IMR-90 (cell line): ENCODE measurements around the gene ATG3. TPM values are rescaled to one million over a fixed set of nuclear protein-coding genes. Genes with fewer than 3 reads are reported as not detected.

ENCODE experiments used
- ATAC-seq: fragments of 200-7000 bp; cut with Tn5 transposase; 2 replicates; pipeline ENCODE4 v1.9.1; 2020; ENCODE audit warnings: low read depth, mild to moderate bottlenecking, moderate library complexity
- BruUV-seq: library from RNA; stranded (reverse); fragments of 400-500 nt; replicated peaks from 2 replicates; lab custom pipeline; 2021; lab: Mats Ljungman, UMichigan
- CTCF ChIA-PET: fragments of 300-600 bp; formaldehyde crosslinking; extraction: SDS; loops from one replicate; lab custom pipeline; 2021; ENCODE audit warnings: antibody characterized with exemption; lab: Yijun Ruan, JAX
- POLR2A ChIA-PET: fragments of 300-600 bp; sonication (Branson Sonifier 250); formaldehyde crosslinking; loops from one replicate; lab custom pipeline; 2022; ENCODE audit warnings: antibody characterized with exemption; ENCODE audit not compliant: unreplicated experiment; lab: Charles Lee
- DNase-seq: peaks from one replicate; pipeline ENCODE4 v3.0.0; 2013
- H2AFZ ChIP-seq: replicated peaks from 2 replicates; pipeline ENCODE3; 2013; ENCODE audit warnings: low read length, mild to moderate bottlenecking; ENCODE audit not compliant: poor library complexity
- H2AK5ac ChIP-seq: 2 replicates; pipeline ENCODE4 v1.6.1; 2013; ENCODE audit warnings: low read depth, low read length, inconsistent platforms
- H2AK9ac ChIP-seq: replicated peaks from 2 replicates; pipeline ENCODE3; 2013; ENCODE audit warnings: mild to moderate bottlenecking, low read depth, low read length, moderate library complexity; ENCODE audit not compliant: poor library complexity
- H2BK120ac ChIP-seq: 2 replicates; pipeline ENCODE4 v1.6.1; 2013; ENCODE audit warnings: low read depth, low read length, inconsistent platforms
- H2BK15ac ChIP-seq: 3 replicates; pipeline ENCODE4 v1.6.1; 2013; ENCODE audit warnings: low read depth, low read length, inconsistent platforms
- H2BK20ac ChIP-seq: 2 replicates; pipeline ENCODE4 v1.6.1; 2013; ENCODE audit warnings: low read depth, mild to moderate bottlenecking, inconsistent platforms, low read length, moderate library complexity
- H2BK5ac ChIP-seq: 2 replicates; pipeline ENCODE4 v1.6.1; 2013; ENCODE audit warnings: mild to moderate bottlenecking, low read depth, low read length, inconsistent platforms; ENCODE audit not compliant: poor library complexity, severe bottlenecking
- H3K14ac ChIP-seq: replicated peaks from 2 replicates; pipeline ENCODE4 v1.6.1; 2013; ENCODE audit warnings: low read depth, low read length, inconsistent platforms
- H3K18ac ChIP-seq: 2 replicates; pipeline ENCODE4 v1.6.1; 2013; ENCODE audit warnings: low read depth, low read length, control low read depth
- H3K23ac ChIP-seq: 2 replicates; pipeline ENCODE4 v1.6.1; 2013; ENCODE audit warnings: low read depth, low read length, inconsistent platforms
- H3K27ac ChIP-seq: 2 replicates; pipeline ENCODE4 v1.5.1; 2013; ENCODE audit warnings: mild to moderate bottlenecking, control low read depth, low read length; ENCODE audit not compliant: insufficient read depth
- H3K27me3 ChIP-seq: 2 replicates; pipeline ENCODE4 v1.6.1; 2013; ENCODE audit warnings: low read length; ENCODE audit not compliant: control insufficient read depth, insufficient read depth
- H3K36me3 ChIP-seq: 2 replicates; pipeline ENCODE4 v1.6.1; 2013; ENCODE audit warnings: low read length, mixed read lengths; ENCODE audit not compliant: control insufficient read depth, insufficient read depth
- H3K4ac ChIP-seq: 2 replicates; pipeline ENCODE4 v1.6.1; 2013; ENCODE audit warnings: low read depth, low read length, inconsistent platforms
- H3K4me1 ChIP-seq: 2 replicates; pipeline ENCODE4 v1.6.1; 2013; ENCODE audit warnings: low read length, mixed read lengths; ENCODE audit not compliant: control insufficient read depth, insufficient read depth
- H3K4me2 ChIP-seq: 2 replicates; pipeline ENCODE4 v1.6.1; 2013; ENCODE audit warnings: low read depth, mild to moderate bottlenecking, control low read depth, low read length, moderate library complexity
- H3K4me3 ChIP-seq: 2 replicates; pipeline ENCODE4 v1.5.1; 2013; ENCODE audit warnings: low read depth, mild to moderate bottlenecking, control low read depth, low read length, moderate library complexity; ENCODE audit not compliant: insufficient read depth
- H3K56ac ChIP-seq: 2 replicates; pipeline ENCODE4 v1.6.1; 2013; ENCODE audit warnings: low read length, inconsistent platforms; ENCODE audit not compliant: insufficient read depth; ENCODE audit errors: extremely low read depth
- H3K79me1 ChIP-seq, 2 experiments: 2 replicates each; pipeline ENCODE4 v1.6.1; 2013; ENCODE audit warnings: low read length in 2 of 2, inconsistent platforms in 1 of 2, low read depth in 1 of 2
- H3K9ac ChIP-seq: 2 replicates; pipeline ENCODE4 v1.6.1; 2013; ENCODE audit warnings: low read depth, low read length, control low read depth
- H3K9me1 ChIP-seq: 2 replicates; pipeline ENCODE4 v1.6.1; 2013; ENCODE audit warnings: low read length, inconsistent platforms; ENCODE audit not compliant: insufficient read depth
- H3K9me3 ChIP-seq: 2 replicates; pipeline ENCODE4 v1.6.1; 2013; ENCODE audit warnings: low read length; ENCODE audit not compliant: control insufficient read depth, insufficient read depth
- H4K20me1 ChIP-seq: 2 replicates; pipeline ENCODE4 v1.6.1; 2013; ENCODE audit warnings: low read length, inconsistent platforms; ENCODE audit not compliant: insufficient read depth
- H4K5ac ChIP-seq: 2 replicates; pipeline ENCODE4 v1.6.1; 2013; ENCODE audit warnings: mild to moderate bottlenecking, low read depth, low read length, control low read depth
- H4K8ac ChIP-seq, 2 experiments: 2 replicates each; pipeline ENCODE4 v1.6.1; 2013; ENCODE audit warnings: low read depth in 2 of 2, low read length in 2 of 2, control low read depth in 1 of 2, inconsistent platforms in 1 of 2
- H4K91ac ChIP-seq: 2 replicates; pipeline ENCODE4 v1.6.1; 2013; ENCODE audit warnings: low read depth, low read length, inconsistent platforms; ENCODE audit not compliant: insufficient read depth
- BHLHE40 ChIP-seq: fragments of 150-350 bp; IDR thresholded peaks from 2 replicates; pipeline ENCODE4 v1.6.1; 2016; ENCODE audit warnings: mild to moderate bottlenecking, low read depth, low read length
- CHD1 ChIP-seq: IDR thresholded peaks from 2 replicates; pipeline ENCODE4 v1.6.1; 2012; ENCODE audit warnings: low read depth, low read length, improper control_type of control experiment
- ELK1 ChIP-seq: fragments of 150-350 bp; IDR thresholded peaks from 2 replicates; pipeline ENCODE4 v1.6.1; 2016; ENCODE audit warnings: low read depth, mild to moderate bottlenecking, low read length, moderate library complexity, borderline replicate concordance
- MAZ ChIP-seq: IDR thresholded peaks from 2 replicates; pipeline ENCODE4 v1.6.1; 2012; ENCODE audit warnings: low read depth, mild to moderate bottlenecking, low read length, improper control_type of control experiment, moderate library complexity, borderline replicate concordance
- RAD21 ChIP-seq: IDR thresholded peaks from 2 replicates; pipeline ENCODE4 v1.6.1; 2012; ENCODE audit warnings: low read length, improper control_type of control experiment
- RCOR1 ChIP-seq: IDR thresholded peaks from 2 replicates; pipeline ENCODE4 v1.6.1; 2012; ENCODE audit warnings: mild to moderate bottlenecking, low read length, improper control_type of control experiment; ENCODE audit not compliant: insufficient replicate concordance
- RFX5 ChIP-seq: IDR thresholded peaks from 2 replicates; pipeline ENCODE4 v1.8.0; 2012; ENCODE audit warnings: low read depth, mild to moderate bottlenecking, low read length, moderate library complexity
- SMC3 ChIP-seq: fragments of 150-350 bp; IDR thresholded peaks from 2 replicates; pipeline ENCODE4 v1.6.1; 2016; ENCODE audit warnings: low read depth, mild to moderate bottlenecking, antibody characterized with exemption, low read length, moderate library complexity
- WGBS, 2 experiments: methylation state at CpG; one replicate each; pipeline versions ENCODE4 v1.1.5 to v1.1.7; 2013; ENCODE audit warnings: missing lambda C conversion rate in 2 of 2; ENCODE audit not compliant: insufficient read length in 1 of 2; ENCODE audit errors: extremely low coverage in 2 of 2; 5-methylcytosine and 5-hydroxymethylcytosine counted together
- dilution Hi-C: fragments of 300-500 bp; cut with HindIII; formaldehyde crosslinking; loops from one replicate; pipeline ENCODE4 v1.14.3; 2018; ENCODE audit warnings: low sequenced_read_pairs; ENCODE audit not compliant: unreplicated experiment
- in situ Hi-C: fragments of 300-500 bp; cut with MboI; formaldehyde crosslinking; loops from 3 replicates; pipeline ENCODE4 v1.14.3; 2019; ENCODE audit warnings: low sequenced_read_pairs, inconsistent platforms, mixed read lengths
- intact Hi-C: fragments of 100-400 bp; cut with micrococcal nuclease; formaldehyde crosslinking; loops from 2 replicates; pipeline ENCODE4 v1.10.0; 2022
- polyA plus RNA-seq, 3 experiments: library from polyadenylated mRNA; depleted of rRNA; stranded (reverse); fragments of >200 nt; gene quantifications; 2 replicates each; pipeline ENCODE4 v1.2.3, GENCODE V29; 2012; ENCODE audit warnings: low replicate concordance in 1 of 3
- total RNA-seq: library from RNA; depleted of rRNA; stranded (reverse); fragments of >200 nt; gene quantifications from 2 replicates; pipeline ENCODE4 v1.2.3, GENCODE V29; 2012

Gene ATG3
- total and polyA plus RNA-seq, 2 of the 4 experiments (the other 2 are of a cell fraction): 30.8 to 31.7 TPM

- no peak overlapping the region for H2BK15ac ChIP-seq
Measured at GRCh38 chr3:112587336-112587735, 25.6 kb upstream of the ATG3 start.

More at GRCh38 chr3:112587336-112587735, 25.6 kb upstream of the ATG3 start:
- H3K14ac ChIP-seq: no peak overlapping the region
- no peak overlapping the region for H3K56ac ChIP-seq
- no peak overlapping the region for H2AK9ac ChIP-seq
- H2BK5ac ChIP-seq: no peak overlapping the region
- no peaks in the 10 kb centered on the region for H3K9me3 ChIP-seq
- no peaks in the 10 kb centered on the region; the same call in 1 of the 2 replicates for H3K9me1 ChIP-seq
- POLR2A ChIA-PET: interaction anchor here (0.6 kb wide), 1 partner anchor 51 kb away, joined by 3 read pairs; no protein-coding TSS in a partner anchor
- no peak overlapping the region for H3K27ac ChIP-seq
- no peak for DNase-seq
- no peak overlapping the region for H3K4ac ChIP-seq
- no peak overlapping the region for H3K9ac ChIP-seq
- no peaks in the 10 kb centered on the region for H3K27me3 ChIP-seq
- H4K8ac ChIP-seq: no peak overlapping the region
- WGBS, 2 experiments: no CpG with 5 or more reads among the region's 1 CpG
- no peak overlapping the region for H2AFZ ChIP-seq
- intact Hi-C loops: loop anchor here (10.0 kb wide), 1 partner anchor 147 kb away; no protein-coding TSS in a partner anchor
- dilution Hi-C loops: loop anchor here (25.0 kb wide), 1 partner anchor 400 kb away; the partner anchor contains the start of genes CD200R1 and GTPBP8
- no peak for ATAC-seq
- peaks cover 2% of the 10 kb centered on the region; the same call in 1 of the 2 replicates for H3K4me1 ChIP-seq
- TF ChIP-seq ELK1 (no peak), RFX5 (no peak), CHD1 (no peak), SMC3 (no peak), RCOR1 (no peak), MAZ (no peak), BHLHE40 (no peak), RAD21 (no peak)
- H4K91ac ChIP-seq: no peak overlapping the region
- peaks cover 4% of the 10 kb centered on the region; the same call in 1 of the 2 replicates for H3K36me3 ChIP-seq
- in situ Hi-C loops: loop anchor here (10.0 kb wide), 1 partner anchor 397 kb away; no protein-coding TSS in a partner anchor
- no peak overlapping the region for H3K4me2 ChIP-seq
- no peak overlapping the region for H2BK120ac ChIP-seq
- H3K4me3 ChIP-seq: no peak overlapping the region
- H4K20me1 ChIP-seq: no peaks in the 10 kb centered on the region
- H3K23ac ChIP-seq: no peak overlapping the region
- H4K5ac ChIP-seq: no peak overlapping the region
- H3K18ac ChIP-seq: no peak overlapping the region
- CTCF ChIA-PET: interaction anchor here (0.5 to 0.7 kb wide), 2 partner anchors 33 to 300 kb away, joined by 3 read pairs; no protein-coding TSS in a partner anchor
- H3K79me1 ChIP-seq: no peaks in the 10 kb centered on the region
- no TSS peak for BruUV-seq
- no peak overlapping the region for H2AK5ac ChIP-seq
- no peak overlapping the region for H2BK20ac ChIP-seq
